Activated CD4-positive, alpha-beta T cell treated with anti-CD3 and anti-CD28 coated beads, Interleukin-2, amount 50 U/mL, for 1 hour (primary cell): Measurements from ENCODE around the gene WDR7.

Experiments used
- DNase-seq: peaks from one replicate; pipeline ENCODE4 v3.0.0-alpha.2; 2020

Gene WDR7

DNA sequence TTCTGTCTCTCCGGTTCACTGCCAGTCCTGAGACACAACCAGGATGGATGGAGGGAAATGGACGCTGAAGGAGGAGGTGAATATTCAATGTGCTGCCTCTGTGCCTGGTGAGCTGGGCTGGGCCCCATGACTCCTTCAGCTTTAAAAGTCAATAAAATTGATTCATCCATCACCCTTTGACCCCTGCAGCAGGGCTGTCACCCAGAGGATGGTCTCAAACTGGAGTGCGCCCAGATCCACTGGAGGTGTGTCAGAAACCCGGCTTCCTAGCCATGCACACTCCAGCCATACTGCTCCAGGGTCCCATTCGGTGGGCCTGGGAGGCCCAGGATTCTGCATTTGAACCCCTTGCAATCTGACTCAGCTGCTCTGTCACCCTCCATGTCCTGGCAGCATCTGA is 401.6 kb downstream of the WDR7 start:
- no peak for DNase-seq

DNA sequence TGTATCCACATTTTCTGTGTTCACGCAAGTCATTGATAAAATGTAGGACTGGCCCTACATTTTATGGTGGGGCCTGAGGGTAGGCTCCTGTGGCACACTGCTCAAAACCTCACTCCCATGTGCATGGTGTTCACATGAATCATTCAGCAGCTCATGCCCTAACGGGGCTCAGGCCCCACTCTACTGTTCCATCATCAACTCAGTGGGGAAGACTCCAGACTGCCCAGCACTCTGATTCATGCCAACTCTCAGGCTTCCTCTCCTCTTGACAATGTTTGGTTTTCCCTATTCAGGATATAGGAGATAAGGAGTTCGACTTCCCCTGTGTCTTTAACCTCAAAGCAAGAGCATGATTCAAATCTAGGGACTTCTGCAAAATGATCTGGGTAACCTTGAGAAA is 403.7 kb downstream of the WDR7 start:
- DNase-seq: no peak

GRCh38 chr18:57057890-57058289 is 406.7 kb downstream of the WDR7 start:
- no peak for DNase-seq

- DNase-seq: no peak
Measured at GRCh38 chr18:57058734-57059133, 407.6 kb downstream of the WDR7 start.

- DNase-seq: no peak
Measured at GRCh38 chr18:57059366-57059765, 408.2 kb downstream of the WDR7 start.

- no peak for DNase-seq
Measured at GRCh38 chr18:57060814-57061213, 409.7 kb downstream of the WDR7 start.

GRCh38 chr18:57062178-57062577 is 411.0 kb downstream of the WDR7 start:
- DNase-seq: no peak

DNA sequence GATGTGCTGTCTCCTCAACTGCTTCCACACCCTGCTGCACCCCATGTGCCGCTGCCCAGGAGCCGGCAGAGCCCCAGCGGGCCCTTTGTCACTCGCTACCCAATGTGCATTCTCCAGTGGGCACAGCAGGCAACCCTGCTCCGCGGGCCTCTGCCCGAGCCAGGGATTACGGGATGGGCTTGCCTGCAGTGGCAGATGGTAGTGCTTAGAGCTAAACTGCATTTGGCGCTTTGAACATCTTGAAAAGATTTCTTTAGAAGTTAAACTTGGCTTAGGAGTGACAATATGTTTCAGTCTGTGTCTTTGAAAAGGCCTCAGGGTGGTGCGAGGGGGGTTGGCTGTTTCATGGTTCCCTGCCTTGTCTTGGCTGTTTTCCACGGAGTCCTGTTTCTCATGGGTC is 411.7 kb downstream of the WDR7 start:
- no peak for DNase-seq

DNA sequence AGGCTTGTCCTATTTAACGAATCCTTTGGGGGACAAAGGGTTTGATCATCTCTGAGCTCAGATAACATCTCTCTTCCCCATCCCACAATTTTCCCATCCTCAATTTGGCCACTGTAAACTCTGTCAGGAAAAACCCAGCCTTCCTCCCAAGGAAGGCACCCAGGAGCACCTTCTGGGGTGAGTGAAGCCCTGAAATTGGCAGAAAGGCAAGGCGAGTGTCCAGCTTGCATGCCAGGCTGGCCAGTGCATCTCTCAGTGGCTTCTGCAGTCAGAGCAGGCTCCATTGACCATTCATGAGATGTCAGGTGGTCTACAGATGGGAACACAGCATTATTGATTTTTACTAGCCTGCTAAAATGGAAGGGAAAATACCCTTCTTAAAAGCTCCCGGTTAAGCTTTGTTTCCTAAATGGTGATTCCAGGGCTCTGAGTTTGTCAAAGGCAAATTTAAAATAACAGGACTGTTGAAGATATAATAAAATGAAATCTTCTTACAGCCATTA is 412.5 kb downstream of the WDR7 start:
- no peak for DNase-seq

DNA sequence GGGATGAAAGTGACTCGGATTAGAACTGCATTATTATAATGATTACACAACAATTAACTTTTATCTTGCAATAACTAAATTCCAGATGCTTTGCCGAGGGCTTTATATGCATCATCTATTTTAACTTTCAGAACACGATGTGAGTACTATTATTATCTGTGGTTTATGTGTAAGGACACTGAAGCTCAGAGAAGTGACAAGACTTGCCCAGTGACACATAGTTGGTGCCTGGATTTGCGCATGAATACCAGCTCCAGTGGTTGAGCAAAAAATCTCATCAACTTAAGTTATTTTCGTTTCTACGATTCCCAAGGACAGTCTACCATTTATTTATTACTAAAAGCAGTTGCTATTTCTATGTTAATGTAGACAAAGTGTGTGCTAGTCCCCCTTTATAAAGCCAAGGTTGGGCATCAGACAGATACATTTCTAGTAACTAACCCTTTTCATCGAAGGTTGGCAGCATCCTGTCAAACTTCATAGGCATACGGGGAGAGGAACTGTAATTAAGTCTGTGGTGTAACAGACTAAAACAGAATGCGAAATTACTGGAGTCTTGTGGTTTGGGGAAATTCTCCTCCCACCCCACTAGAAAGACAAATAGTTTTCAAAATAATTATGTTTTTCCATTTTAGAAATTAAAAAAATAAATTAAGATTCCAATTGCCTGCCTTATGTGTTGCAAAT is 422.5 kb downstream of the WDR7 start:
- no peak for DNase-seq

- no peak for DNase-seq
Measured at GRCh38 chr18:57075716-57076400, 424.7 kb downstream of the WDR7 start.

DNA sequence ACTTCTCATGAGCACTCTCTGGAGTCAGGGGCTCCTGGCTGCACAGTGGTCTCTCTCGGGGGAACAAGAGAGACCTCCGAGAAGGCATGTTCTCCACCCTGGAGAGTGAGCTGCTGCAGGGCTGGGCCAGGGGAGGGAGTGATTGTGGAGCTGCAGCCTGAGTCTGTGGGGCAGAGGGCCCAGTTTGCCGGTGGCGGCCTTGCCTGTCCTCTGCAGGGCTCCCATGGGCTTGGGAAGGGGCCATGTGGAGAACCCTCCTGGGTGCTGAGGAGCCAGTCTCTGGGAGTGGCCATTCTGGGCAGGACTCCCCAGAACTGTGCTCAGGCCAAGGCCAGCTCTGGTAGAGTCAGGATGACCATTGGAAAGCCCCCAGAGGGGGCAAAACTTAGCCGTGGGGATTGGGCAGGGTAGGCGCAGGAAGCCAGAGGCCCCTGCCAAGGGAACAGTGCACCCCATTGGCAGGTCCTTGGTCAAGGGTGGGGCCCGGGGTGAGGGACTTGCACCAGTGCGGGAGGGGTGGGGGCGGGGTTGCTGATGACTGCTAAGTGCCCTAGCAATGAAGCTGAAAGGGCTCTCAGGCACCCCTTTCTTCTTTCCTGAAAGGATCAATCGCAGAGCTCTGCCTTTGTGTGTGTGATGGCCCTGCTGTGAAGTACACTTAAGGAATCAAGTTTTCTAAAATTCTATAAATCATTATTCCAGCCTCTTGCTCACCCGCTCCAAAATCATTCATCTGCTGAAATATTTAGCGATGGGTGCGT is 426.0 kb downstream of the WDR7 start:
- DNase-seq: no peak

- no peak for DNase-seq
Measured at GRCh38 chr18:57077786-57078552, 426.8 kb downstream of the WDR7 start.

GRCh38 chr18:57078614-57079013 is 427.5 kb downstream of the WDR7 start:
- no peak for DNase-seq

DNA sequence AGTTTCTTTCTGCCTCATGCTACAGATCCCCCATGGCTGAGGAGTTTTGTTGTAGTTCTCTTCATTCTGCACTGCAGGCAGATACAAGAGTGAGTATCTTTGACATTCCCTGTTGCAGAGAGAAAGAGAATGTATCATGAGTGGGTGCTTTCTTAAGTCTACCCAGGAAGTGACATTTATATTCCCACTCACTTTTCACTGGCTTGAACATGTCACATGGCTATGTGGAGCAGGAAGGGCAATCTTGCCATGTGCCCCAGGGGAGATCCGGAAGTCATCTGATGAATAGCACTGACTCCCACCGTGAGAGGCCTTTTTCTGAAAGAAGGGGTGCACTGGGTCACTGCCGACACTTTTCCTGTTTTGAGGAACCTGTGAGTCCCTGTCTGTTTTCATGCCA is 429.3 kb downstream of the WDR7 start:
- DNase-seq: no peak

- DNase-seq: no peak
Measured at GRCh38 chr18:57081899-57082298, 430.7 kb downstream of the WDR7 start.

GRCh38 chr18:57083485-57083884 is 432.3 kb downstream of the WDR7 start:
- DNase-seq: no peak

DNA sequence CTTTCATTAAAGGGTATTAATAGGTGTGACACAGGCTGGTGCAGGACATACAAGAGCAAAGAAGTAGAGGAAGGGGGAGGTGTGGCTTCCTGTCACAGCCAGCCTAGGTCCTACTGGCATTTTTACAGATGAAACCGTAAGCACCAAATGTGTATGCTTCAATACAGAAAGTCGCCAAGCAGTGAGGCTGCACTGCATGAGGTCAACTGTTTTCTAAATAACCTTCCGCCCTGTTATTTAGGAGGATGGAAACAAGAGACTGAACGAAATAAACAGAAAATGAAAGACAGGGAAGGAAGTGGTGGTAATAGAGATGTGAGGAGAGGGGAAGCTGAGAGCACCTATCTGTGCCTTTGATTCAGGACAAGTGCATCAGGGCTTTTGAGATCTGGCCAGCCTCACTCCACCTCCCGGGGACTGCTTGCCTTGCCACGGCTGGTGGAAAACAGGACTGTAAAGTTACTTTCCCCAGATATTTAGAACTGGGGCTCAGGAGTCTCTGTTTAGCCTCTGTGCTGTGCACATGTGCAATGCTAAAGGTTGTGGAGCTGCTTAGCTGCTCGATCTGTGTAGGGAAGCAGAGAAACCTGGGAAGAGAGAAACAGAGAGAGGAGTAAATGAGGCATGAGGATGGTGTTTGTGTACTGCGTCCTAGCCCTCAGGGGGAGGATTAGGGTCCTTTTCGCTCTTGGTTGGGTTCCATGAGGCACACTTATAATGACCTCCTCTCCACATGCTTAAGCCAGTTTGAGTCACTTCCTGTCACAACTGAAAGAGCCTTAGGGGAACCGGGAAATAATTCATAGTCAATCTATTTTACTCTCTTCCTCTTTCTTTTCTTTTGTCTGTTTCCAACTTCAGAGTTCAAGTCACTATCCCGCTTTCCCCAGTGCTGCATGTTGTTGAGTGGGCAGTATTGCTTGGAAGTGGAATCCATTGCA is 433.4 kb downstream of the WDR7 start:
- DNase-seq: no peak

DNA sequence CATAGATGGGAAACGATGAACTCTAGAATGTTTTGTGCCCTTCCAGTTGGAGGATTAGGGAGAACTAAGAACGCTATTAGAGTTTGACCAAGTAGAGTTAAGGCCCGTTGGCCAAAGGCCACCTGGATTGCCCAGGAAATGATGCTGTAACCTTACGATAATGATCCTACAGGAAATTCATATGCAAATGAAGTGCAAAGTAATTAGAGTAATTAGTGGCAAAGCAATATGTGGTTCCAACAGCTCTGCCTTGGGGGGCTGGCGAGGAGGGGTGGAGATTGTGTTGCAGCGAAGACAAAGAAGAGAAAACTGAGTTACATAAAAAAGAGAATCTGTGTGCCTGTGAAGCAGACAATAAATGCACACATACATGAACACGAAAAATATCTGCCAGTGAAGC is 434.2 kb downstream of the WDR7 start:
- DNase-seq: no peak

DNA sequence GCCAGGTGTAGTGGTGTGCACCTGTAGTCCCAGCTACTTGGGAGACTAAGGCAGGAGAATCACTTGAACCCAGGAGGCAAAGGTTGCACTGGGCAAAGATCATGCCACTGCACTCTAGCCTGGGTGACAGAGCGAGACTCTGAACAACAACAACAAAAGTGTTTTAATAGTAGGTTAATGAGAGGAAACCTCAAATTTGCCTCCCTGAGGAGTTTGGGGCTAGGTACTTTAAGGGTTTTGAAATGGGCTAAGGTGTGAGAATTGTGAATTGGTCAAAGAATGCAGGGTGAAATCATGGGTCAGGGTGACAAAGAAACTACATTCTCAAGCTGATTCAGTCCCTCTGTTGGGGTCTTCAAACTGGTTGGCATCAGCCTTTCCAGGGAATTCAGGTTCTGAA is 435.0 kb downstream of the WDR7 start:
- no peak for DNase-seq
